GM13977 (cell line): ENCODE measurements around the gene RBFOX2.

Experiments used
- DNase-seq: peaks from one replicate; pipeline ENCODE4 v3.0.0; 2012; ENCODE audit warnings: low spot score
- in situ Hi-C: fragments of 300-500 bp; cut with MboI; formaldehyde crosslinking; loops from one replicate; pipeline ENCODE4 v1.12.0; 2022; ENCODE audit warnings: low sequenced_read_pairs, low pct_unique_long_range_greater_than_20kb, mixed read lengths, inconsistent platforms; ENCODE audit not compliant: unreplicated experiment
- TF ChIP-seq, protein P1 (sequence below): IDR thresholded peaks from 2 replicates; pipeline ENCODE4 v1.5.1; 2012; ENCODE audit warnings: mild to moderate bottlenecking, control low read depth; ENCODE audit not compliant: insufficient read depth; ENCODE audit errors: extremely low read depth, missing control alignments

RBFOX2 gene

DNA sequence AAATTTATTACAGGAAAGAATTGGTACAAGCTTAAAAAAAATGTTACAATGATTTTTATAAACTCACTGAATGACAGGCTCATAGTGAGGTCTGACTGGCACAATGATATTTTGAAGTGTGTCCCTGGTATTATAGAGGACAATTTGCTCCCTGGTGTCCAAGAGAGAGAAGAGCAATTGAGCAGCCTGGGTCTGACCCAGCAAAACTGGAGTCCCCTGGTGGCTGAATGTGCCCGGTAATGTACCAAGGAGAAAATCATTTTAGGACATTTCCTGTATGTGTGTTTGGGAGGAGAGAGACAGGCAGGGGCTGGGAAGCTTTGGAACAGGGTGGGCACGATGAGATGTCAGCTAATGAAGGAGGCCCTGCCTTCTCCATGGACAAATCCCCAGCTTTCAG, 185.7 kb downstream of the RBFOX2 start:
- in situ Hi-C loops, result no loop called here
- TF ChIP-seq, protein P1, sequence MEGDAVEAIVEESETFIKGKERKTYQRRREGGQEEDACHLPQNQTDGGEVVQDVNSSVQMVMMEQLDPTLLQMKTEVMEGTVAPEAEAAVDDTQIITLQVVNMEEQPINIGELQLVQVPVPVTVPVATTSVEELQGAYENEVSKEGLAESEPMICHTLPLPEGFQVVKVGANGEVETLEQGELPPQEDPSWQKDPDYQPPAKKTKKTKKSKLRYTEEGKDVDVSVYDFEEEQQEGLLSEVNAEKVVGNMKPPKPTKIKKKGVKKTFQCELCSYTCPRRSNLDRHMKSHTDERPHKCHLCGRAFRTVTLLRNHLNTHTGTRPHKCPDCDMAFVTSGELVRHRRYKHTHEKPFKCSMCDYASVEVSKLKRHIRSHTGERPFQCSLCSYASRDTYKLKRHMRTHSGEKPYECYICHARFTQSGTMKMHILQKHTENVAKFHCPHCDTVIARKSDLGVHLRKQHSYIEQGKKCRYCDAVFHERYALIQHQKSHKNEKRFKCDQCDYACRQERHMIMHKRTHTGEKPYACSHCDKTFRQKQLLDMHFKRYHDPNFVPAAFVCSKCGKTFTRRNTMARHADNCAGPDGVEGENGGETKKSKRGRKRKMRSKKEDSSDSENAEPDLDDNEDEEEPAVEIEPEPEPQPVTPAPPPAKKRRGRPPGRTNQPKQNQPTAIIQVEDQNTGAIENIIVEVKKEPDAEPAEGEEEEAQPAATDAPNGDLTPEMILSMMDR, result peak; percentile 17
- peak; percentile 16 for DNase-seq

DNA sequence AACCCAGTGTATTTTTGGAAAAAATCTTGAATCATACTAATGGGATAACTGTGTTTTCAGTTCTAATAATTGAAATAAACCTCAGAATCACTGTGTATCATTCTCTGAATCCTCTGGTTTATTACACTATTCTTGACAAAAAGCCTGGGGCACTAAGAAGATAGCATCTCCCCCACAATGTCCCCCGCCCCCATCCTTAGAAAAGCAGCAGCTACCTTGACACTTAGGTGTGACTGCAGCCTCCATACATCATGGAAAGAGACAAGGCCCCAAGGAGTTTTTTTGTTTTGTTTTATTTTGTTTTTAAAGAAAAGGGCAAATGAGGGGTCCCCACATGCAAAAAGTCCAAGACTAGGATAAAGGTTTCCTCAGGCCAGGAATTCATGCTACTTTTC, 186.1 kb downstream of the RBFOX2 start:
- DNase-seq, result no peak
- in situ Hi-C loops, result no loop called here

GRCh38 chr22:35841907-35842518, 186.6 kb downstream of the RBFOX2 start:
- DNase-seq, result no peak
- TF ChIP-seq, protein P1, result no peak
- in situ Hi-C loops, result no loop called here

More for the DNA sequence above, 186.1 kb downstream of the RBFOX2 start:
- TF ChIP-seq, protein P1, result no peak

- no peak for DNase-seq
- TF ChIP-seq, protein P1, result no peak
- in situ Hi-C loops, result no loop called here
Measured at GRCh38 chr22:35840302-35840739, 188.3 kb downstream of the RBFOX2 start.

GRCh38 chr22:35839841-35840301, 188.8 kb downstream of the RBFOX2 start:
- TF ChIP-seq, protein P1, result no peak
- no peak for DNase-seq
- in situ Hi-C loops, result no loop called here

DNA sequence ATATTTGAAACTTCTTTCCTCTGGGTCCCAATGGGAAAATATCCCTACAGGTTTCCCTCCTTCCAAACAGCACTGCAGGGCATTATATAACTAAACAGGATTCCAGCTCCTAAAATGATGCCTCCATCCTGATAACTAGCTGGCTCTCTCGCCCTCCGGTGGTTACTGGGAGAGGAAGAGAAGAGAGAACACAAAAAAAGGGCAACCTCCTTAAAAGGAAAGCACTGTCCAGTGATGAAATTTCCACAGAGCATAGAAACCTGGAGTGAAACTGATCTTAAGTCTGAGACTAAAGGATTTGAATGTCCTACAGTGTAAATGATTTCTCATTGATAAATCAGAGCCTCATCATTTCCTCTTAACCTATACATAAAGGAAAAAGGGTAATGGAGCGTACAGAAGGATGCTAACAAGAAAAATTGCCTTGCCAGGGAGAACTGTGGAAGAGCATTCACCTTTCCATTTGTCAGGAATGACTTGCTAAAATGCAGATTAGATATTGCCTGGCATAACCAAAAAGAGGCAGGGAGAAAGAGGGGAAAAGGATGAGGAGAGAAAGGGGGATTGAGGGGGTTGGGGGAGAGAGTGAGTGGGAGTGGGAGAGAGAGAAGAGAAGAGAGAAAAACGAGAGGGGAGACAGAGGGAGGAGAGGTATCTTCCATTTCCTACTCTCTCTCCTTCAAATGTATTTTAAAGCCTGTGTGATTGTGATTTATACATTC, 189.6 kb downstream of the RBFOX2 start:
- TF ChIP-seq, protein P1, result no peak
- in situ Hi-C loops, result no loop called here
- no peak for DNase-seq
